Colon (tissue), 2 donors: ENCODE data around the gene COA1.

Experiments
- FAIRE-seq: peaks from 2 replicates; lab custom pipeline; 2012; peaks lifted over from hg19 to GRCh38; lab: Jason Lieb, UNC
- donor health status: control.
- donor health status: control.

Gene COA1

GRCh38 chr7:43589728-43590127 is 139.6 kb downstream of the COA1 start:
- FAIRE-seq = no peak
